GM12878 (cell line): ENCODE measurements around the gene ANK2. TPM values are rescaled to one million over a fixed set of nuclear protein-coding genes. Genes with fewer than 3 reads are reported as not detected.

Source experiments
- ATAC-seq: fragments of 200-7000 bp; cut with Tn5 transposase; 3 replicates; pipeline ENCODE4 v1.9.1; 2020; ENCODE audit warnings: mild to moderate bottlenecking, moderate library complexity
- BruUV-seq: library from RNA; stranded (reverse); fragments of 400-500 nt; replicated peaks from 2 replicates; lab custom pipeline; 2021; lab: Mats Ljungman, UMichigan
- CTCF ChIA-PET: fragments of 300-600 bp; sonication (Branson Sonifier 250); formaldehyde crosslinking; extraction: SDS; loops from one replicate; lab custom pipeline; 2021; ENCODE audit warnings: inconsistent platforms; lab: Yijun Ruan, JAX
- POLR2A ChIA-PET: fragments of 350-600 bp; formaldehyde crosslinking; extraction: SDS; loops from one replicate; lab custom pipeline; 2021; ENCODE audit warnings: inconsistent platforms; lab: Charles Lee
- RAD21 ChIA-PET: fragments of 300-600 bp; sonication (Branson Sonifier 250); formaldehyde crosslinking; loops from one replicate; lab custom pipeline; 2023; ENCODE audit warnings: antibody characterized with exemption; ENCODE audit not compliant: unreplicated experiment; lab: Charles Lee
- SMC1A ChIA-PET: fragments of 300-600 bp; sonication (Branson Sonifier 250); formaldehyde crosslinking; loops from one replicate; lab custom pipeline; 2023; ENCODE audit not compliant: unreplicated experiment, uncharacterized antibody; lab: Charles Lee
- DNase-seq: peaks from one replicate; pipeline ENCODE4 v3.0.0-alpha.2; 2011; ENCODE audit warnings: low read depth, low spot score
- FAIRE-seq: peaks from 3 replicates; lab custom pipeline; 2011; peaks lifted over from hg19 to GRCh38; lab: Jason Lieb, UNC
- H2AFZ ChIP-seq: 2 replicates; pipeline ENCODE4 v1.6.0; 2011; ENCODE audit warnings: low read depth, low read length, control low read depth; ENCODE audit not compliant: control insufficient read depth
- H3K27ac ChIP-seq: 2 replicates; pipeline ENCODE4 v1.5.1; 2011; ENCODE audit warnings: control low read depth; ENCODE audit not compliant: control insufficient read depth, insufficient read depth
- H3K27me3 ChIP-seq, 2 experiments: replicated peaks in 1 of 2; 2 replicates each; pipeline versions ENCODE4 v1.6.0 to v1.6.1; 2011; ENCODE audit warnings: low read length in 1 of 2; ENCODE audit not compliant: control insufficient read depth in 2 of 2, insufficient read depth in 2 of 2
- H3K36me3 ChIP-seq, 2 experiments: 2 replicates each; pipeline ENCODE4 v1.5.1; 2011; ENCODE audit warnings: low read length in 1 of 2; ENCODE audit not compliant: control insufficient read depth in 2 of 2, insufficient read depth in 2 of 2
- H3K4me1 ChIP-seq: 2 replicates; pipeline ENCODE4 v1.6.1; 2011; ENCODE audit warnings: mild to moderate bottlenecking, low read length, moderate library complexity, mixed read lengths; ENCODE audit not compliant: control insufficient read depth, insufficient read depth
- H3K4me2 ChIP-seq: 2 replicates; pipeline ENCODE4 v1.6.0; 2011; ENCODE audit warnings: control low read depth; ENCODE audit not compliant: control insufficient read depth, insufficient read depth
- H3K4me3 ChIP-seq: fragments of 200-600 bp; sonication (generic); 2 replicates; pipeline ENCODE4 v1.5.1; 2016
- H3K79me2 ChIP-seq: 2 replicates; pipeline ENCODE4 v1.6.0; 2011; ENCODE audit warnings: low read length; ENCODE audit not compliant: control insufficient read depth, insufficient read depth
- H3K9ac ChIP-seq: 2 replicates; pipeline ENCODE4 v1.8.0; 2011; ENCODE audit warnings: low read length, control low read depth, mixed read lengths; ENCODE audit not compliant: control insufficient read depth, insufficient read depth
- H3K9me3 ChIP-seq: replicated peaks from 3 replicates; pipeline ENCODE4 v1.5.1; 2011; ENCODE audit warnings: mild to moderate bottlenecking, low read length; ENCODE audit not compliant: control insufficient read depth, insufficient read depth
- H4K20me1 ChIP-seq: 2 replicates; pipeline ENCODE4 v1.6.0; 2011; ENCODE audit not compliant: control insufficient read depth, insufficient read depth
- CEBPZ ChIP-seq: fragments of 150-350 bp; IDR thresholded peaks from 2 replicates; pipeline ENCODE4 v1.6.1; 2016; ENCODE audit warnings: low read depth, low read length
- DPF2 ChIP-seq: fragments of 450-650 bp; IDR thresholded peaks from 2 replicates; pipeline ENCODE4 v1.6.1; 2017; ENCODE audit warnings: mild to moderate bottlenecking
- EED ChIP-seq: sonication (generic); IDR thresholded peaks from 2 replicates; pipeline ENCODE4 v1.6.1; 2016; ENCODE audit warnings: antibody characterized with exemption, low read depth
- ELK1 ChIP-seq: IDR thresholded peaks from 2 replicates; pipeline ENCODE4 v1.6.1; 2012; ENCODE audit warnings: low read depth, low read length, improper control_type of control experiment
- HSF1 ChIP-seq: fragments of 150-350 bp; IDR thresholded peaks from 2 replicates; pipeline ENCODE4 v1.6.1; 2014; ENCODE audit warnings: mild to moderate bottlenecking, low read depth, low read length
- IRF3 ChIP-seq: fragments of 450-650 bp; IDR thresholded peaks from 2 replicates; pipeline ENCODE4 v1.6.1; 2014; ENCODE audit warnings: mild to moderate bottlenecking
- MTA2 ChIP-seq: fragments of 450-650 bp; IDR thresholded peaks from 2 replicates; pipeline ENCODE4 v1.6.1; 2016; ENCODE audit warnings: low read depth, mild to moderate bottlenecking, moderate library complexity
- MTA3 ChIP-seq: IDR thresholded peaks from 2 replicates; pipeline ENCODE4 v1.6.1; 2012; ENCODE audit warnings: low read length, inconsistent platforms, borderline replicate concordance
- MYB ChIP-seq: fragments of 150-350 bp; IDR thresholded peaks from 2 replicates; pipeline ENCODE4 v1.6.1; 2014; ENCODE audit warnings: mild to moderate bottlenecking, low read depth, low read length, borderline replicate concordance
- PKNOX1 ChIP-seq: fragments of 450-650 bp; IDR thresholded peaks from 2 replicates; pipeline ENCODE4 v1.6.1; 2016; ENCODE audit warnings: mild to moderate bottlenecking
- RBBP5 ChIP-seq: fragments of 200-600 bp; sonication (generic); conservative IDR thresholded peaks from 2 replicates; pipeline ENCODE4 v1.6.1; 2016
- ZNF592 ChIP-seq: fragments of 450-650 bp; IDR thresholded peaks from 2 replicates; pipeline ENCODE4 v1.6.1; 2017; ENCODE audit warnings: mild to moderate bottlenecking, moderate library complexity
- WGBS: methylation state at CpG from one replicate; pipeline ENCODE4 v1.1.6; 2016; ENCODE audit warnings: low lambda C conversion rate; ENCODE audit not compliant: insufficient replicate concordance, insufficient coverage; ENCODE audit errors: missing lambda C conversion rate; 5-methylcytosine and 5-hydroxymethylcytosine counted together
- in situ Hi-C: fragments of 300-500 bp; cut with MboI; formaldehyde crosslinking; loops from 9 replicates; pipeline ENCODE4 v1.14.3; 2018; ENCODE audit warnings: mixed read lengths
- intact Hi-C: fragments of 100-400 bp; cut with micrococcal nuclease; formaldehyde crosslinking; loops from one replicate; pipeline ENCODE4 v1.14.2; 2022; ENCODE audit not compliant: unreplicated experiment
- polyA plus RNA-seq, 11 experiments: library from polyadenylated mRNA; depleted of rRNA in 4 of 11; unstranded in 6 of 11; stranded (reverse) in 5 of 11; fragments of >200 nt; fragmentation: Nextera tagmentation in 4 of 11; fragmentation: Illumina TruSeq in 1 of 11; extraction: Ambion mirVana in 4 of 11; extraction: Trizol in 1 of 11; gene quantifications; 1 replicate in 1 of 11; 2 replicates in 10 of 11; pipeline versions ENCODE4 v1.2.1 to v1.2.3, GENCODE V29; 2011 to 2016; ENCODE audit warnings: inconsistent platforms in 2 of 11, missing spikeins in 2 of 11, low read depth in 1 of 11
- total RNA-seq, 4 experiments: library from RNA; depleted of rRNA in 3 of 4; stranded (reverse); fragments of >200 nt in 3 of 4; fragmentation: Illumina TruSeq in 1 of 4; extraction: Trizol in 1 of 4; gene quantifications; 2 replicates each; pipeline versions ENCODE4 v1.2.1 to v1.2.3, GENCODE V29; 2013 to 2021

The ANK2 gene
- total and polyA plus RNA-seq, 10 of the 15 experiments (the other 5 are each of a cell fraction or from before 2014, with no cell fraction given): 1.6 to 13.0 (median 4.1) TPM

GRCh38 chr4:113433116-113433515, 383.7 kb downstream of the ANK2 start:
- no peak for ATAC-seq
- in situ Hi-C loops: no loop called here
- no TSS peak for BruUV-seq
- Histone ChIP-seq H3K9ac (no peak overlapping the region), H3K9me3 (no peaks in the 10 kb centered on the region), H3K27ac (no peak overlapping the region), H4K20me1 (no peaks in the 10 kb centered on the region), H3K27me3 (no peaks in the 10 kb centered on the region), H3K36me3 (no peaks in the 10 kb centered on the region), H2AFZ (no peak overlapping the region), H3K4me3 (no peak overlapping the region), H3K4me2 (no peak overlapping the region), H3K4me1 (no peaks in the 10 kb centered on the region), H3K79me2 (no peaks in the 10 kb centered on the region)
- DNase-seq: no peak
- FAIRE-seq: no peak
- POLR2A ChIA-PET: no interaction called here
- CTCF ChIA-PET: no interaction called here
- 42% methylated on average over 1 of the region's 1 CpG for WGBS
- intact Hi-C loops: no loop called here
- SMC1A ChIA-PET: interaction anchor here (0.9 kb wide), 1 partner anchor 11 kb away, joined by 3 read pairs; no protein-coding TSS in a partner anchor
- RAD21 ChIA-PET: no interaction called here
- TF ChIP-seq MYB (no peak), RBBP5 (no peak), PKNOX1 (no peak), IRF3 (no peak), CEBPZ (no peak), DPF2 (no peak), ELK1 (no peak), HSF1 (no peak), MTA2 (no peak), MTA3 (no peak), ZNF592 (no peak), EED (no peak)
